Endometrial microvascular endothelial cells (primary cell): ENCODE measurements around the gene METTL16. TPM values are rescaled to one million over a fixed set of nuclear protein-coding genes. Genes with fewer than 3 reads are reported as not detected.

Experiments
- in situ Hi-C: cut with HindIII; loops from 2 replicates; pipeline ENCODE4 v1.10.0; 2017; ENCODE audit warnings: low sequenced_read_pairs, low pct_unique_long_range_greater_than_20kb; ENCODE audit errors: inconsistent ontology term
- total RNA-seq: library from RNA; depleted of rRNA; stranded (reverse); fragments of >200 nt; gene quantifications from one replicate; pipeline ENCODE4 v1.2.3, GENCODE V29; 2015; ENCODE audit errors: inconsistent ontology term

The METTL16 gene
- total RNA-seq, 1 donor from 2014 or later: 26.0 TPM

DNA sequence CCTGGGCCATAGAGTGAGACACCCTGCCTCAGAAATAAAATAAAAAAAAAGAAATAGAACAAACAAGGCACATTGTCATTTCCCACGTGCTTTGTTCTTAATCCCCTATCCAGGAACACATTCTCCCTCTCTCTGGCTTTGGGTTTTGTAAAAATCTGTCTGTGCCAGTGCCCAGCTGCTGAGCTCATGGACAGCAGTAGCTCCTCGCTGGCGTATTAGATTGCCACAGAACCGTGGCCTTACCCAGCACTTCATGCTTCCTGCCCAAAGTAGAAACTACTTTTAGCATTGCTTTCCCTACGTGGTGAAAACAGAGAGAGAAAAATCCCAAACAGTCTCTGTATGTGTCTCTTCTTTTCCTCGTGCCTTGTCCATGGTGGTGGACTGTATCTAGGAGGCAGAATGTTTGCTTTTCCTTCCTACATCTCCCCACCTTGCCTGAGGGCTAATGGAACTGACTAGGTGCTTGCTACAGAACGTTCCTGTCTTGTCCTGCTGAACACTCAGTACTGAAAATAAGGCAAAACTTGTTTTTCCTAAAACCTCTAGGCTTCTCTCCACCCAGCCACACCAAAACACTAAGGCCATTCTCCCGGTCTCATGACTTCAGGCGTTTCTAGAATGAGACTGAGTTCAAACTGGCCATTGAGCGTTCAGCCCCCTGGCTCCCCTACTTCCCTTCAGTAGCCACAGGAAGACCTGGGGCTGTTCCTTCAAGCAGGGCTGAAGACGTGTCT lies 137.0 kb downstream of the METTL16 start:
- in situ Hi-C loops: no loop called here

DNA sequence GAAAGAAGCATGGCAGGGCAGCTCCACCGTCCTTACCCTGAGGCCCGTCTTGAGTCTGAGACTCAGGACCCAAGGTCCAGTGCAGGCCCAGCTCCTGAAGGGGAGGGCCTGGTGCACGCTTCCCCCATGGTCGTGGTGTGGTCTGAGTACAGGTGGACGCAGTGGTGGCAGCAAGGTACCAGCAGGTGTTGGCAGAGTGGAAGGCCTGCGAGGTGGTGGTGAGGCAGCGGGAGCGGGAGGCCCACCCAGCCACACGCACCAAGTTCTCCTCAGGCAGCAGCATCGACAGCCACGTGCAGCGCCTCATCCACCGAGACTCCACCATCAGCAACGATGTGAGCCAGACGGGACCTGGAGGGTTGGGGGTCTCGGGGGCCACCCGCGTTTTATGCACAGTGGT lies 138.5 kb downstream of the METTL16 start:
- in situ Hi-C loops: no loop called here

DNA sequence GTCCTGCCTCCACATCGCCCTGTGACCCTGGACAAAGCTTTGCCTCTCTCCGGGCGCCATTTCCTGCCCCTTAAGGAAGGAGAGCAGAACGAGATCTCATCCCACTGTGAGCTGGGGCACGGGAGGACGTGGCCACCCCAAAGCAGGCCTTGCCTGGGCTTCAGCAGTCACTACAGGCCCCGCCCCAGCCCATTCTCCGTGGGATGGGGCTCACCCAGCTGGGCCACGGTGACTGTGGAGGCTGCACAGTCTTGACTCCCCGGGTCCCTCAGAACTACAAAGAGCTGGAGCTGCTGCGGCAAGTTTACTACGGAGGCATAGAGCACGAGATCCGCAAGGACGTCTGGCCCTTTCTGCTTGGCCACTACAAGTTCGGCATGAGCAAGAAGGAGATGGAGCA lies 139.0 kb downstream of the METTL16 start:
- in situ Hi-C loops: no loop called here

- in situ Hi-C loops: no loop called here
Measured at GRCh38 chr17:2372180-2372579, 139.5 kb downstream of the METTL16 start.

GRCh38 chr17:2371183-2372130 lies 140.2 kb downstream of the METTL16 start:
- in situ Hi-C loops: no loop called here

DNA sequence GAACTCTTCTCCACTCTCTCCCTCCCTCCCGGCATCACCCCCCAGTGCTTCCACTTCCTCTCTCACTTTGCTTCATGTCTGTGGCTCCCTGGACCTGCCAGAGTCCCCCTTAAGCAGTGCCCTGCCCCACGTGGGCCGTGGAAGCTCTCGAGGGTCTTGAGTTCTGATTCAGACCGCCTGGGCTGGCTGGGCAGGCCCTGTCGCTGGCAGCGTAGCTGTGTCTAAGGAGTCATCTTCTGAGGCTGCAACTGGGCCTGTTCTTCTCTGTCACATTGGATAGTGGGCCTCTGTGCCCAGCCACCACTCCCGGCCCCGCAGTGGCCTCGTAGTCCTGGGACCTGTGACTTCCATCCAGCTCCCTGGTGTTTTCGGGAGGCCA lies 141.5 kb downstream of the METTL16 start:
- in situ Hi-C loops: no loop called here

DNA sequence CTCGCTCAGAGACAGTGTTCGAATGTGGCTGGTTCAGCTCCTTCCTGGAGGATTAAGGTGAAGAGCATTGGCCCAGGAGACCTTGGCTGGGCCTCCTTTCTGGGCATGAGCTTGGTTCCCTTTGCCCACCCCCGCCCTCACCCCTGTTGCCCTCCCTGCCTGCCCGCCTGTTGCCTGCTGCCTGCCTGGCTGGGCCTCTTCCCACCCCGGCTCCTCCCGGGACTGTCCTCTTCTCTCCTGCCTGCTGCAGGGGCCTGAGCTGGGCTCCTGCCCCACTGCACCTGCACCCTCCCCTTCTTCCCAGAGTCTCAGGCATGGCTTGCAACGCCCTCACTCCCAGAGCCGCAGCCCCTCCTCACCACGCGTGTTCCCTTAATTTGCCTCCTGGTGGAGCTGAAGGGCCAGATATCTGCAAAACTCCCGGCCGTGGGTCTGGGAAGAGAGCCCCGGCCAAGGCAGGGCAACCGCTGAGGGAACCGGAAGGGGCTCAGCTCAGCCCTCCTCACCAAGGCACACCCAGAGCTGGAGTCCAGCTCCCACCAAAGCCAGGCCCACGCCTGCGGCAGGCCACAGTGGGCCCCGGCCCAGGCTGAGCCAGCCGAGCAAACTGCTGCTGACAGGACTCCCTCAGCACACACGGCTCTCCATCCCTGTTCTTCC lies 142.0 kb downstream of the METTL16 start:
- in situ Hi-C loops: no loop called here

DNA sequence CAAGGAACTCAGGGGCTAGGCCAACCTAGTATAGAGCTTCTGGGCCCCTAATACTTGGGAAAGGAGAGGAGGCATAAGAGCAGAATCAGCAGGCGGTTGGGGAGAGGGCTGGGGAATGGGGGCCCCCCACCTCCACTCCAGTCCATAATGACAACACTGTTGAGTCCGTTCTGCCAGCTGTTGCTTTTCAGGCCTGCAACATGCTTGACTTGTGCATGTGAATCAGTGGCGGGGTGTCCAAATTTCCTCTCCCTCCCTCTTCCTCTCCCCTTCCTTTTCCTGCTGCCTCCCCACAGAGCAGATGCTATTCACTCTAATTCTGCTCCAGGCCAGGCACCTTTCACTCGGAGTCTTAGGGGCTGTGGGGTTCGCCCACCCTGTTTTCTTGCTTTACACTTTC lies 142.6 kb downstream of the METTL16 start:
- in situ Hi-C loops: no loop called here

- in situ Hi-C loops: no loop called here
Measured at GRCh38 chr17:2368359-2368758, 143.3 kb downstream of the METTL16 start.

- in situ Hi-C loops: no loop called here
Measured at GRCh38 chr17:2366747-2367494, 144.8 kb downstream of the METTL16 start.

Other genes with a start within 250 kb of the METTL16 start
- 67.2 TPM for gene SMG6, start 208.1 kb downstream of the METTL16 start, total RNA-seq
- 23.3 TPM for gene SRR, start 207.9 kb downstream of the METTL16 start, total RNA-seq
- 84.2 TPM for gene TSR1, start 175.4 kb downstream of the METTL16 start, total RNA-seq
- 34.8 TPM for gene SGSM2, start 174.4 kb downstream of the METTL16 start, total RNA-seq
- gene MNT, start 110.8 kb downstream of the METTL16 start, total RNA-seq: 4.5 TPM
- gene PAFAH1B1, start 81.8 kb upstream of the METTL16 start, total RNA-seq: 48.4 TPM
- 77.7 TPM for gene CLUH, start 199.9 kb upstream of the METTL16 start, total RNA-seq
- gene CCDC92B, start 237.8 kb upstream of the METTL16 start, total RNA-seq: not detected